ENCODE results near the gene ETF1.

Gene ETF1

GRCh38 chr5:138573223-138573622, 30.2 kb upstream of the ETF1 start:
- TF ChIP-seq CTCF (IDR thresholded peaks at IDR 0.05): no peak
- no peak overlapping the region for H3K27ac ChIP-seq
- no peak for DNase-seq (ENCODE audit: low spot score)
- no peak overlapping the region for H3K4me3 ChIP-seq

- H3K27ac ChIP-seq: no peak overlapping the region
Observed at GRCh38 chr5:138570871-138571270, 27.8 kb upstream of the ETF1 start.

GRCh38 chr5:138569782-138570181, 26.7 kb upstream of the ETF1 start:
- no peak overlapping the region for H3K4me3 ChIP-seq
- TF ChIP-seq CTCF (IDR thresholded peaks at IDR 0.05): no peak
- DNase-seq (ENCODE audit: low spot score): no peak
- H3K27ac ChIP-seq: no peak overlapping the region

More at GRCh38 chr5:138570871-138571270, 27.8 kb upstream of the ETF1 start:
- no peak for DNase-seq (ENCODE audit: low spot score)
- no peak for TF ChIP-seq CTCF (IDR thresholded peaks at IDR 0.05)
- H3K4me3 ChIP-seq: no peak overlapping the region

- Histone ChIP-seq H3K4me3 (no peak overlapping the region), H3K27ac (no peak overlapping the region)
- TF ChIP-seq CTCF (IDR thresholded peaks at IDR 0.05): no peak
- no peak for DNase-seq (ENCODE audit: low spot score)
Observed at GRCh38 chr5:138568061-138568824, 25.2 kb upstream of the ETF1 start.

GRCh38 chr5:138566792-138567191, 23.8 kb upstream of the ETF1 start:
- no peak overlapping the region for H3K27ac ChIP-seq

GRCh38 chr5:138565100-138565821, 22.2 kb upstream of the ETF1 start:
- DNase-seq (ENCODE audit: low spot score): no peak
- TF ChIP-seq CTCF (IDR thresholded peaks at IDR 0.05): no peak
- Histone ChIP-seq H3K4me3 (no peak overlapping the region), H3K27ac (no peak overlapping the region)

More at GRCh38 chr5:138566792-138567191, 23.8 kb upstream of the ETF1 start:
- no peak for DNase-seq (ENCODE audit: low spot score)
- no peak overlapping the region for H3K4me3 ChIP-seq
- no peak for TF ChIP-seq CTCF (IDR thresholded peaks at IDR 0.05)

GRCh38 chr5:138564242-138564641, 21.2 kb upstream of the ETF1 start:
- no peak for DNase-seq (ENCODE audit: low spot score)
- no peak overlapping the region for H3K27ac ChIP-seq
- no peak for TF ChIP-seq CTCF (IDR thresholded peaks at IDR 0.05)

More at GRCh38 chr5:138564242-138564641, 21.2 kb upstream of the ETF1 start:
- H3K4me3 ChIP-seq: no peak overlapping the region
